Lower lobe of right lung (tissue), 2 donors: ENCODE data around the gene PTPRM. TPM values are rescaled to one million over a fixed set of nuclear protein-coding genes. Genes with fewer than 3 reads are reported as not detected.

Source experiments
- ATAC-seq, 2 donors: fragments of 200-7000 bp; cut with Tn5 transposase; one replicate each; pipeline ENCODE4 v1.9.1; 2020 to 2022; ENCODE audit warnings: mild to moderate bottlenecking in 2 of 2, moderate library complexity in 2 of 2
- DNase-seq: peaks from one replicate; pipeline ENCODE4 v3.0.0-alpha.2; 2020
- H3K27ac ChIP-seq: fragments of 200-600 bp; one replicate; pipeline ENCODE4 v1.8.0; 2022
- H3K27me3 ChIP-seq: fragments of 200-600 bp; one replicate; pipeline ENCODE4 v1.8.0; 2022; ENCODE audit warnings: low read depth
- H3K36me3 ChIP-seq: fragments of 200-600 bp; one replicate; pipeline ENCODE4 v1.8.0; 2022; ENCODE audit warnings: mild to moderate bottlenecking
- H3K4me1 ChIP-seq: fragments of 200-600 bp; one replicate; pipeline ENCODE4 v1.8.0; 2022
- H3K4me3 ChIP-seq: fragments of 200-600 bp; one replicate; pipeline ENCODE4 v1.8.0; 2022; ENCODE audit warnings: mild to moderate bottlenecking
- H3K9me3 ChIP-seq: fragments of 200-600 bp; one replicate; pipeline ENCODE4 v1.8.0; 2022
- intact Hi-C: fragments of 100-400 bp; cut with DNase I; formaldehyde crosslinking; loops from one replicate; pipeline ENCODE4 v1.11.0; 2022
- total RNA-seq: library from RNA; stranded (reverse); fragmentation: NEBNext Ultra II Directional; extraction: Animal tissue kit (Norgen Biotek cat#: 25700); gene quantifications from one replicate; pipeline ENCODE4 v1.2.1, GENCODE V29; 2021
- TF ChIP-seq, protein P1 (sequence below): fragments of 200-600 bp; IDR thresholded peaks from one replicate; pipeline ENCODE4 v1.8.0; 2022; ENCODE audit warnings: antibody characterized with exemption, mild to moderate bottlenecking
- donor health status: DM: no; HTN: yes; CAD: no; lungs with severe emphysema.

Gene PTPRM
- total RNA-seq, 1 donor from 2014 or later, result 85.2 TPM

DNA sequence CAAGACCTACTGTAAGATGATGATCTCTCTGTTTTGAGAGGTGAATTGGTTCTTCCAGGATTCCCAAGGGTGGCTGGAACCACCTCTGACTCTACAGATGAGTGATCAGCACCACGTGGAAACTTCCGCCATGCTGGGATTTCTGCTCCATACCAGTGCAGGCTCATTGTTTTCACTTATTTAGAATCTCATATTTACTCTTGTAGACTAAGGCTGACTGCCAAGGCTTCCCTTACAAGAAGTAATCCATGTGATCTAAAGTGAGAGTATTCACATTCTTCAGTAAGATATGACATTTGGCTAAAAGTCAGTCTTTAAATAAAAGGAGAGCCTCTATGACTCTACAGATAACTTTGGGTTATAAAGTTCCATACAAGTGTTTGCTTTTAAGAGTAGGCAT, 719.2 kb downstream of the PTPRM start:
- Histone ChIP-seq H3K9me3 (no peaks in the 10 kb centered on the region), H3K27ac (no peak overlapping the region), H3K36me3 (no peaks in the 10 kb centered on the region), H3K27me3 (no peaks in the 10 kb centered on the region), H3K4me1 (peaks cover 17% of the 10 kb centered on the region), H3K4me3 (no peak overlapping the region)
- intact Hi-C loops, result no loop called here
- TF ChIP-seq, protein P1, sequence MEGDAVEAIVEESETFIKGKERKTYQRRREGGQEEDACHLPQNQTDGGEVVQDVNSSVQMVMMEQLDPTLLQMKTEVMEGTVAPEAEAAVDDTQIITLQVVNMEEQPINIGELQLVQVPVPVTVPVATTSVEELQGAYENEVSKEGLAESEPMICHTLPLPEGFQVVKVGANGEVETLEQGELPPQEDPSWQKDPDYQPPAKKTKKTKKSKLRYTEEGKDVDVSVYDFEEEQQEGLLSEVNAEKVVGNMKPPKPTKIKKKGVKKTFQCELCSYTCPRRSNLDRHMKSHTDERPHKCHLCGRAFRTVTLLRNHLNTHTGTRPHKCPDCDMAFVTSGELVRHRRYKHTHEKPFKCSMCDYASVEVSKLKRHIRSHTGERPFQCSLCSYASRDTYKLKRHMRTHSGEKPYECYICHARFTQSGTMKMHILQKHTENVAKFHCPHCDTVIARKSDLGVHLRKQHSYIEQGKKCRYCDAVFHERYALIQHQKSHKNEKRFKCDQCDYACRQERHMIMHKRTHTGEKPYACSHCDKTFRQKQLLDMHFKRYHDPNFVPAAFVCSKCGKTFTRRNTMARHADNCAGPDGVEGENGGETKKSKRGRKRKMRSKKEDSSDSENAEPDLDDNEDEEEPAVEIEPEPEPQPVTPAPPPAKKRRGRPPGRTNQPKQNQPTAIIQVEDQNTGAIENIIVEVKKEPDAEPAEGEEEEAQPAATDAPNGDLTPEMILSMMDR, result no peak
- DNase-seq, result no peak
- ATAC-seq, result peak in 1 of 2 donors; percentile 68

DNA sequence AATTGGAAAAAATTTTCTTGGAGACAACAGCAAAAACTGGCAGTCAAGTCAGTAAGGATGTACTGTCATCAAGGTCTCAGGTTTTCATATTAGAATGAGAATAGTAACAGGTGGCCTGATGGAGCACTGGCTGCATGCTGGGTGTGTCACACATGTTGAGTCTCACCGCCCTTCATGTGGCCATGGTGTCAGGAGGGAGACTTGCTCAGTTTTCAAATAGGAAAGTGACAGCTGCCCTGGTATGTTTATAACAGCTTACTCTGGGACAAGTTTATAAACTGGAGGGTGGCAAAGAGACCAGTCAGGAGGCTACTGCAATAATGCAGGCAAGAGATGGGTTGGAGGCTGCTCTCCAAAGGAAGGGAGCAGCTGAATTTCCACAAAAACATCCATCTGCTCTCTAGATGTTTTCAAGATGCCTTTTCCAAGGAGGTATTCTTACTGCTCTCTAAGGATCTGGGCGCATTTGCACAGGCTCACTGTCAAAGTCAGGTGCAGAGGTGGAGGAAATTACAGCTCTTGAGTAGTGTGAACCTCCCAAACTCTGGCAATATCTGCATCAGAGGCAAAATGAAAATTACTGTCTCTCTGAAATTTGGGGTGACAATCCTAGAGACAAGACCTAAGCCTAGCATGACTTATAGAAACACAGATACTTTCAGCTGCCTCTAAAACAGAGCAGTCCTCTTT, 720.2 kb downstream of the PTPRM start:
- DNase-seq, result no peak
- Histone ChIP-seq H3K4me3 (no peak overlapping the region), H3K4me1 (peaks cover 17% of the 10 kb centered on the region), H3K27ac (no peak overlapping the region), H3K27me3 (no peaks in the 10 kb centered on the region), H3K9me3 (no peaks in the 10 kb centered on the region), H3K36me3 (no peaks in the 10 kb centered on the region)
- intact Hi-C loops, result no loop called here
- TF ChIP-seq, protein P1, result no peak
- ATAC-seq, result no peak

DNA sequence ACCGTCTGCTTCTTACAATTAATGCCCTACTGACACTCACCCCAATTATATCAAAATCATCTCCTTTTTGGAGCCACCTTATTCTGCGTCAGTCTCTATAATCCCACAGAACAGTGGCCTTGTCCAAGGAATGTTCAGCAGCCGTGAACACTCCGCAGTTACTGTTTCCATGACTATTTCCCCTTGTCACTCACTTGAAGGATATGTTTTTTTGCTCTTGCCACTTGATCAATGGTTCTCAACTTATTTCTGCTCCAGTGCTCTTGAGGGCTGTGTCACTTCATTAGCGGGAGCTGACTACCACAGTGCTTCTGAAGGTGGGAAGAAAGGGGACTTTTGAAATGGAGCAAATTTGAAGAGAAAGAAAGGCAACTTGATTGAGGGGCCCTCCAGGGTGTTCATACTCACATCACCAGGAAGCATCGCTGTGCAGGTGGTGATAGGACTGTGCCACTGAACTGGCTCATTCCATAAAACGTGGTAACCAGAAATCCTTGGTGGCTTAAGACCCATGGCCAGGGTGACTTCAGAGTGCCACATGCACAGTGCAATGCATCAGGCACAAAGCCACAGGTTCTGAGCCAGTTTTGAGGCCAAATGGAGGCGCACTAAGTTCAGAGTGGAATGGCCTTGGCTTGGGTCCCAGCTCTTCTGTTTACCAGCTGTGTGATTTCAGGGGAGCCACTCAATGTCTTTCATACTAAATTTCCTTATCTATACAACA, 721.5 kb downstream of the PTPRM start:
- Histone ChIP-seq H3K27me3 (no peaks in the 10 kb centered on the region), H3K9me3 (no peaks in the 10 kb centered on the region), H3K4me1 (peaks cover 17% of the 10 kb centered on the region), H3K36me3 (no peaks in the 10 kb centered on the region), H3K4me3 (no peak overlapping the region), H3K27ac (no peak overlapping the region)
- ATAC-seq (peak; percentile 75 to 80), DNase-seq (no peak)
- intact Hi-C loops, result no loop called here
- TF ChIP-seq, protein P1, result no peak

DNA sequence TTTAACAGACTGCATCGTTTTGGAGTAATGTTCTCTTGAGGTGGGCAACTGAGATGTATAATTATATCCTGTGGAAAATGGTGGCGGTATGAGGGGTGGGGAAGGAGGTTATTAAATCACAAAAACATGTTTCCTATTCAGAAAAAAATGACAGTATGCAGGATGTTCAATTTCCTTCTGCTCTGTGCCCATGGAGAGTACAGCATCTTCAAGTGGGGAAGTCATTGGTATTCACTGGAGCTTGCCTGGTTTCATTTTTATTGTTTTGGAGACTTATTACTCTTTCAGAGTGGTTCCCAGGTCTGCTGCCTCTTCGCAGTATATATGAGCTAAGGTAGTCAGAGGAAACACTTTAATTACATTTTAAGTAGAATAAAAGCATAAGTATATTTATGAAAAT, 723.3 kb downstream of the PTPRM start:
- H3K27me3 ChIP-seq, result no peaks in the 10 kb centered on the region
- DNase-seq (no peak), ATAC-seq (no peak)
- TF ChIP-seq, protein P1, result no peak
- intact Hi-C loops, result no loop called here
- H3K36me3 ChIP-seq, result no peaks in the 10 kb centered on the region
- no peak overlapping the region for H3K27ac ChIP-seq
- no peak overlapping the region for H3K4me3 ChIP-seq
- H3K9me3 ChIP-seq, result no peaks in the 10 kb centered on the region
- H3K4me1 ChIP-seq, result peaks cover 17% of the 10 kb centered on the region

DNA sequence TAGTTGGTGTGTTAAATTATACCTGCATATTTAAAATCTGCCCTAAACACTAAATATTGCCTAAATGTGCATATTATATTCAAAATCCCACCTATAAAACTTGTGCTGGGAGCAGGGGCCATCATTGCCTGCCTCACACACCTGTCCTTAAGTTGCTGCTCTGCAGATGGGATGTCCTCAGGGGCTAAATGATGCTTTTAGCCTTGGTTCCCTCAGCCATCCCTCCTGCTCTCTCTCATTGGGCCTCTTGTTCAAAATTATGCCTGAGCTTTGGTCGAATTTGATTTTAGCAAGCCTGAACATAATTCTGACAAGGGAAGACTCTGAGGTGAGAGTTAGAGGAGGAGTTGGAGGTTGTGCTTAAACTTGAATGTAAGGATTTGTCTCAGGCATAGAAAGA, 723.8 kb downstream of the PTPRM start:
- ATAC-seq, result no peak
- Histone ChIP-seq H3K27me3 (no peaks in the 10 kb centered on the region), H3K27ac (no peak overlapping the region), H3K9me3 (no peaks in the 10 kb centered on the region), H3K36me3 (no peaks in the 10 kb centered on the region), H3K4me1 (peaks cover 17% of the 10 kb centered on the region), H3K4me3 (no peak overlapping the region)
- TF ChIP-seq, protein P1, result no peak
- intact Hi-C loops, result no loop called here
- no peak for DNase-seq
